HT-29 (cell line): ENCODE results near the gene CIDEB. TPM values are rescaled to one million over a fixed set of nuclear protein-coding genes. Genes with fewer than 3 reads are reported as not detected.

Experiments
- DNase-seq: peaks from one replicate; pipeline ENCODE4 v3.0.0-alpha.2; 2015; ENCODE audit warnings: low spot score
- total RNA-seq: library from RNA; depleted of rRNA; stranded (reverse); fragments of >200 nt; shearing (Covaris generic); gene quantifications from 2 replicates; pipeline ENCODE4 v1.2.3, GENCODE V29; 2014

CIDEB gene
- total RNA-seq, 1 experiment from 2014 or later = 2.3 TPM

DNA sequence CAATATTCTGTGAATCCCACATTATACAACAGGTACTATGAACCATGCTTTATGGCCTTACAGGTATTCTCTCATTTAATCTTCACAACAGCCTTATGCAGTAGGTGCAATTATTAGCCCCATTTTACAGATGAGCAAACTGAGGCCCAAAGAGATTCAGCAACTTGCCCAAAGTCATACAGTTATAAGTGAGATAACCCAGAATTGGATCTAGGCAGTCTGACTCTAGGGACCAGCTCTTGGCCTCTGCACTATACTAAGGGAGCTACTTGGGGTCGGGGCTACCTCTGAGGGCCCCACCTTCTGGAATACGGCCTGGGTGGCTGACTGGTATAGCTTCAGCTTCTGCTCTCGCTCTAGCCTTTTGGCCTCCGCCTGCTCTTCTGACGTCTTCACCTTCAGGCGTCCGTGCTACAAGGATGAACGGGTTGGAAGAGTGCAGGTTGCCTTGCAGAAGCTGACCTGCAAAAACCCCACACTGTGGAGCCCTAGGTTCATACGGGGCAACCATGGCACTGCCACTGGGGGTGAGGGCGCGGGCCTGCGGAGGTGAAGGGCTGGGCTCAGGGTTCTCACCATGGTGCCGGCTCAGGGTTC lies 37.1 kb downstream of the CIDEB start:
- DNase-seq = no peak

DNA sequence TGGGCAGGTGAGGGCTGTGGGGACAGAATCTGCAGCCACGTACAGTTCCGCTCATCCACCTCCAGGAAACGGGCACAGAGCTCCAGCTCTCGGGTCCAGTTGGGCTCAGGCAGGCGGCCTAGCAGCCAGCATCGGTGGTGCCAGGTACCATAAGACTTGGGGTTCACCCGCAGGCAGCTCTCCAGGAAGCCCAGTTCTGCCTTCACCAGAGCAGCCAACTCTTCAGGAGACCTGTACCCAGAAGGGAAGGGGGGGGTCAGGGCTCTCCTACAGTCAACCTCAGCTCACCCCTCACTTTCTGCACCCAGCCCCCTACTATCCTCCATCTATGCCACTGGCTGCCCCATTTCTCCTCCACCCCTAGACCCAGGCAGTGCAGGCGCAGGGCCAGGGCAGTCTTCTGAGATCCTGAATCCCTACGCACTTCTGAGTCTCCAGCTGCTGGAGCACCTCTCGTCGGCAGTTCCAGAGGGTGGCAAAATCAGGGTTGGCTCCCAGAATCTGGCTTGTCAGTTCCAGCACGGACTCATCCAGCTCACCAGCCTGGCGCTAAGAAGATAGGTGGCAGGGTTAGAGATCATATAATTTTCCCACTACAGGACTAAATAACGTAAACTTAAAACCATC lies 37.8 kb downstream of the CIDEB start:
- DNase-seq = no peak

GRCh38 chr14:24269368-24269767 lies 38.4 kb downstream of the CIDEB start:
- DNase-seq = no peak

DNA sequence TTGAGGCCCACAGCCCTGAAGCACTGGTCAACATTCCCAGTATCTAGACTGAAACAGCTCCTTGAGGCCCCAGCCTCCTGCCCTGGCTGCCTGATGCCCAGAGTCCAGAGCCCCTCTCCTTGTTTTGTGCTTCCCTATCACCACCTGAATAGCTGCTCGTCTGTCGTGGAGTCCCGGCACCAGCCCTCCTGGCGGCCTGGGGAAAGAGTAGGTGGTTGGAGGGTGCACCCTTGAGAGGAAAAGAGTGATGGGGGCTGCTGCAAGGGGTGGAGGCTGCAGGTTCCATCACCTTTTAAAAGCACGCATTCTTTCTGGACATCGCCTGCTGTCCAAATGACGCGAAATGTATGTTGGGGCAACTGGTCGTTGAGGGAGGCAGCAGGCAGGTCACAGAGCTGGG lies 39.6 kb downstream of the CIDEB start:
- DNase-seq = no peak

- DNase-seq = no peak
Measured at GRCh38 chr14:24267516-24267915, 40.3 kb downstream of the CIDEB start.

DNA sequence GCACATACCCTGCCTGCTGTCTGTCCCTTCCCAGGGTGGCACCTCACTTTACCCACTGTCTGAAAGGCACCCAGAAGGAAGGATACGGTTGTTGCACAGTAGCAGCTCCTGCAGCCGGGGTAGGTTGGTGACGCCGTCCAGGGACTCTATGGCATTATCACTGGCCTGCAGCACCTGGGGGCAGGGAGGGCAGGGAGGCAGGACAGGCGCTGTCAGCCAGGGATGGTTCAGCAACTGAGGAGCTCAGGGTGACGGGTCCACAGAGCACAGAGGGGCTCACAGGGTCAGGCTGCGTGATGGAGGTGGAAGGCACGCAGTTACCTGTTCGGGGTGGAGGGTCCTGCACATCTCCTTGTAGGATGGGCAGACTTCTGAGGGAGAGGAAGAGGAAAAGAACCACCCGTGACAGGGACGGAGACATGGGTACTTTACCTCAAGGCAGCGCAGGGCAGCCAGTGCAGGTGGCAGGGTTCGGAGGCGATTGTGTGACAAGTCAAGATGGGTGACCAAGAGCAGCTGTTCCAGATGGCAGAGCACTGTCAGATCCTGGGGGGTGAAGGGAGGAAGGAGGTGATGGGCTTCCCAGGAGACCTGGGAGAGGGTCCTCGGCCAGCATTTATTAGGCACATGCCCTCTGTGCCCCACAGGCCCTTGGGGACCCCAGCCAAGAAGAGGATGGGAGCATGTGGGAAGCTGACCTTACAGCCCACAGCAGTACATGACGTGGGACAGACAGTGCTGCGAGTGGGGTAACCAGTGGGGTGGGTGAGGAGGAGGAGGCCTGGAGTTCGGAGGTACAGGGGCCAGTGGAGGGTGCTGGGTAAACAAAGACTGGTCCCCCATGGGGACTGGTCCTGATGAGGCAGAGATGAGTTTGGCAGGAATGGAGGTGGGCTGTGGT lies 41.2 kb downstream of the CIDEB start:
- no peak for DNase-seq

DNA sequence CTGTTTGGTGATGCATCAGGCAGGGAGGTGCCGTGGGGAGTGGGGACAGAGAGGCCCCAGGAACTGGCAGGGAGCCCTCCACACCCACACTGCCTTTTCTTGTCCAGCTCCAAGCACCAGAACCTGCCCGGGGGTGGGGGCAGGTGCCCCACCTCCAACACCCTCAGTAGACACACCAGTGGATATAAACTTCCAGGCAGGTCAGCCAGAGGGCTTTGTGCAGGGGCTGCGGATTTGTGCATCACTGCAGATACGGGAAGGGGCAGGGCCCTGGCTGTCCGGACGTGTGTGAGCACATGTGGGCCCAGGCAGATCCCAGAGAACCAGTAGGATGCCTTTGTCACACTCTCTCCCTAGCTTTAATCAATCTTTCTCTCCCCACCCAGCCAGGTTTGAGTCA lies 43.5 kb downstream of the CIDEB start:
- no peak for DNase-seq

GRCh38 chr14:24263848-24264247 lies 43.9 kb downstream of the CIDEB start:
- no peak for DNase-seq

DNA sequence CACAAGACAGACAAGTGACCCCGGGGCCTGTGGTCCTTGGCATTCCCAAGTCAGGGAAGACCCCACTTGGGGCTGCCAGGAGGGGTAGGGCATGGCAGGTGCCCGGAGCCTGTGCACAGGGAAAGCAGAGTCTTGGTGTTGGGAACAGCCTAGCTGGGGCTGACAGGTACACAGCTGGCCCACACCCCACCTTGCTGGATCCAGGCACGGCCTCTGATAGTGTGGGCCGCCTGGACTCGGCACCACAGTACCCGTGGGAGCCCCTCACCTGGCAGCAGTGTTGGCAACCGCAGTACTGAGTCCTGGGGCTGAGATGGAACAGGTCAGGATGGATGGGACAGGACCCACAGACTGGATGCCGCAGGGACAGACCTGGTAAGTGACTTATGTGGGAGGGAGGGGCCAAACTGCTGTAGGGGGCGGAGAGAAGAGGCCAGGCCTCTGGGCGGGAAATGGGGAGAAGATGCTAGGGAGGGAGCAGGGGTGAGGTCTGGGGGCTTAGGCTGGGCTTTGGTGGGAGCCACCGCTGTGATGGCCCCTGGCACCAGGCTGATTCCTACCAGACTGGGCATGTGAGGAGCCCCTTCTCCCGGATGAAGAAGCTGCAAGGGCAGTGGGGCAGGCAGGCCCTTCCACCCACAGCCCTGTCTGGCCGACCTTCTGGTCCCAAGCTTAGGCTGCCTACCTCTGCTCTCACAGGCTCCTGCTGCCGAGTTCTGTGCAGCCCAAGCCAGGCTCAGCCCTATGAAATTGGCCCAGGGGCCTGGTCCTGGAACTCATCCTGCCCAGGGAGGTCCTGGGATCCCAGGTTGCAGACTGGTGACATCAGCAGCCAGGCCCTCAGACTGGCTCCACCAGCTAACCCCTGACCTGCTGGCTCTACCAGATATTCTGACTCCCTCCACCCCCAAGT lies 44.7 kb downstream of the CIDEB start, which contains the start of gene TGM1:
Gene TGM1 (minus strand): TSS at position 357 of the 913 bp plus-strand sequence. CDS start 825 bp downstream, outside the sequence.
- no peak for DNase-seq

DNA sequence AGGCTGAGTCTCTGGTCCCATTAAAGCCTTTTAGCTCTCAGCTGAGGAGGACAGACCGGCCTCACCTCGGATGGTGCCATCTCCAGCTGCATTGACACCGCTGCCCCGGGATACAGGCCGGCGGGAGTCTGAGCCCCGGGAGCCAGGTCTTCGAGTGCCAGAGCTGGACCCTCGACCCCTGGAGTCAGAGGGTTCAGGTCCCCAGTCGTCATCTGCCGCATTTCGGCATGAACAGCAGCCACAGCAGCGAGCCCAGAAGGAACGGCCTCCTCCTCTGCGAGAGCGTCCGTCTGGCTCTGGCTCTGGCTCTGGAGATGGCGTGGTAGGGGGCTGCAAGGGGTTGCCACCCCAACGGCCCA lies 45.8 kb downstream of the CIDEB start:
- DNase-seq = no peak

DNA sequence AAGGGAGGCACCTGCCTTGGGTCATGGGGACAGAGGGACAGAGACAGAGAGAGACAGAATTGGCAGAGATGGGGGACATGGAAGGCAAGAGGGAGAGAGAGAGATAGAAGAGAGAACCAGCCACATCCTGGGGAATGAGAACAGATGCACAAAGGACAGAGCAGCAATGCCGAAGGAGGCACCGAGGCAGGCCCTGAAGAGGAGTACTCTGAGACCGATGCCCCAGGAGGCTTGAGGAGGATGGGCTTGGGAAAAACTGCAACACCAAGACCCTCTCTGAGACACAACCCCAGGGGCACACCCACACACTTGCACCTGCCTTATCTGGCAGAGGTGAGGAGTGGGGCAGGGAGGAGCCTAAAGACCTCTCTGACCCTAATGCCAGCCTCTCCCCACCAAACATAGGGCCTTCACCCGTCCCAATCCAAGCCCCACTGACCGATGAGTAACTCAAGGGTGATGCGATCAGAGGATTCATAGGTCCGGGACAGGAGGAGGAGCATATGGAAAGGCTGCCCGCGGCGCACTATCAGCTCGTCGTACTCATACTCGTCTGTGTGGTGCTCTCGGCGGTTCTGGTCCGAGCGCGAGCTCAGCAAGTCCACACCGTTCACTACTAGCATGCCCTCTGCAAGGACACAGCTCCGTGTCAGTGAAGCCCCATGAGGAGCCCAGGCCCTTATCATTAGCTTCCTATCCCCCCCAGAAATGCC lies 46.4 kb downstream of the CIDEB start:
- DNase-seq = no peak

GRCh38 chr14:24260780-24261157 lies 47.0 kb downstream of the CIDEB start:
- DNase-seq = no peak

GRCh38 chr14:24260026-24260779 lies 47.6 kb downstream of the CIDEB start:
- no peak for DNase-seq

DNA sequence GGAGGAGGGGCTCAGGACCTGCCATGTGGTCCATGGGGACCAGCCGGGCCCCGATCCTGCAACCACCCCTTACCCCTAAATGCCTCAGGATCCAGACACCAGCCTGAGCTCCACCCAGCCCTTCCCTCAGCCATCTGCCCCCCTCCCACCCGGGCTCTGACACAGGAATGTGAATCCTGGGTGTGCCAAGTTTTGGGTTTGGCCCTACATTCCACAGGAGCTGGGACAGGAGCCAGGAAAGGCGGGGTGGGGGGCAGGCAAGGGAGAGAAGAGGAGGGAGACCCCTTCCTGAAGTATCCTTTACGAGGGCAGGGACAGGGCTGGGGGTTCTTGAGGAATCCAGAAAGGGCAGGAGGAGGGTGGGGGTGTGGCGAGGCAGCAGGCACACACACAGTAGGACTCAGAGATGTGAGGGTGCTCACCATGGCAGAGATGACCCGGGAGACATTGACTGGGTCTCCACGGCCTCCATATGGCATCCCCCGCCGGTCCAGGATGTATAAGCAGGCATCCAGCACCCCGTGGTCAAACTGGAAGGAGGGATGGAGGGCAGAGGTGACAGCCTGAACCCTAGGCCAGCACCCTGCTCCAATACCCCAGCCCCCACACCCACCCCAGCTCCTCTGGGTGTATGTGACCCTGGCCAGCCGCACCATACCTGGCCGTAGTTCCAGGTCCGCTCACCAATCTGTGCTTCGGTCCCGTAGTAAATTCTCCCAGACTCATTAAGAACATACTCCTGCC lies 48.3 kb downstream of the CIDEB start:
- DNase-seq = no peak

- DNase-seq = no peak
Measured at GRCh38 chr14:24258548-24259265, 49.1 kb downstream of the CIDEB start.

DNA sequence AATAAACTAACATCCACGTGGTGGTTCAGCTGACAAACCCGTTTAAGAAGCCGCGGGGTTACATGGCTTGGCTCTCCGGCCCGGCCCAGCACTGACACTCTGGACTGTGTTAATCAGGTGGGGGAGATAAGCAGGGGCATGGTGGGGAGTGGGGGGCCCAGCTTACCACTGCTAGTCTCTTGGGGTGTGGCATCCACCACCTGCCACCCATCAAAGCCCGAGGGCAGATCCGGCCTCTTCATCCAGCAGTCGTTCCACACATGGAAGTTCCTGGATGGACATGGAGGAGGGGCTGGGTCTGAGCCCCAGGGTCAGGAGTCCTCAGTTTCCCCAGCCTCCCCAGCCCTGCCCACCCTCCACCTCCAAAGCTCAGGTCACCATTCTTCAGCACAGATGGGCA lies 49.7 kb downstream of the CIDEB start:
- no peak for DNase-seq

DNA sequence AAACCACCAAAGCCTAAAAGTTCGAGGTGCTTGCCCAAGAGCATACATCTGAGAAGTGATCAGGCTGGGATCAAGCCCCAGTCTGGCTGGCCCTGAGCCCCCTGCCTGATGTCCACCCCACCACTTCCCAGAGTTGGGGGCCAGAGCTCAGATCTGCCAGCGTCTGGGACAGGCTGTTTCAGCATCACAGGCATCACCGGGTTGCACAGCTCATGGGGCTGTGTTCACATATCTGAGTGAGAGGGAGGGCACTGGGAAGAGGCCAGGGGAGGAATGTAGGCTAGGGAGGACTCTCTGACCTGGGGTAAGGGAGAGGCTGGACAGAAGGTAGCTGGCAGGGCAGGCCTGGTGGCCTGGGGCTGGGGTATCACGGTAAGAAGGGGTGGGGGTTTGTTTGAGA lies 50.8 kb downstream of the CIDEB start:
- no peak for DNase-seq

GRCh38 chr14:24255931-24256711 lies 51.7 kb downstream of the CIDEB start:
- no peak for DNase-seq
